SK-N-MC (cell line): ENCODE measurements around the gene RFX2.

ENCODE experiments used
- EZH2 ChIP-seq: fragments of 200-600 bp; sonication (generic); IDR thresholded peaks from one replicate; pipeline ENCODE4 v1.6.1; 2017; ENCODE audit warnings: antibody characterized with exemption
- FOXP2 ChIP-seq: optimal IDR thresholded peaks from 2 replicates; pipeline ENCODE3; 2011; ENCODE audit warnings: mild to moderate bottlenecking, moderate library complexity; ENCODE audit not compliant: insufficient read depth; ENCODE audit errors: extremely low read length, control extremely low read depth
- POLR2AphosphoS5 ChIP-seq: IDR thresholded peaks from 2 replicates; pipeline ENCODE4 v1.6.1; 2012; ENCODE audit warnings: mild to moderate bottlenecking, low read depth, low read length, borderline replicate concordance

DNA sequence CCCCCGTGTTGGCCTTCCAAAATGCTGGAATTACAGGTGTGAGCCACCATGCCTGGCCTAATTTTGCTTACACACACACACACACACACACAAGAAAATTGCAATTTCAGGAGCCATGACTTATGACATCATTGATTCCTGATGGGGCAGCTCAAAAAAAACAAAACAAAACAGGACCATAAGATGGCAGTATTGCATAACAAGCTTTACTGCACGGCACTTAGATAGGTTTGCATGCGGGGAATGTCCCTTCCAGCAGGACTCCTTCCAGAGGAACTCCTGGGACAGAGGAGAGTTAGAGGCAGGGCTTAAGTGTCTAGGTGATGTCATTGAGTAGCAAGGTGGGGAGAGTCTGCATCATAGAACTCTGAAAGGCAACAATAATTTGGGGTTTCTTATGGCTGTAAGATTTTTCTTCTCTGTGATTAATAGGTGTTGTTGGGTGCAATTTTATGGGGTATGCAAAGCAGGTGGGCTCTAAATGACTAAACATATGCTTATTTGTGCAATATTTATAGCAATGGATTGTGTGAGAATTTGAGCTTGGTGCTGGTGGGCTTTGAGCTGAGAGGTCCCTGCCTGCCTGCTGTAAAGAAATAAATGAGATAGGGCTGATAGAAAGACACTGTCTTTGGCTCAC lies 16.2 kb upstream of the RFX2 start:
- TF ChIP-seq POLR2AphosphoS5: no peak
- no peak for TF ChIP-seq EZH2
- TF ChIP-seq FOXP2: no peak
